ENCODE results near the gene FAM168A. TPM values are rescaled to one million over a fixed set of nuclear protein-coding genes. Genes with fewer than 3 reads are reported as not detected.

The FAM168A gene
- total RNA-seq, 4 donors from 2014 or later, result 10.7 to 28.1 (median 20.5) TPM

DNA sequence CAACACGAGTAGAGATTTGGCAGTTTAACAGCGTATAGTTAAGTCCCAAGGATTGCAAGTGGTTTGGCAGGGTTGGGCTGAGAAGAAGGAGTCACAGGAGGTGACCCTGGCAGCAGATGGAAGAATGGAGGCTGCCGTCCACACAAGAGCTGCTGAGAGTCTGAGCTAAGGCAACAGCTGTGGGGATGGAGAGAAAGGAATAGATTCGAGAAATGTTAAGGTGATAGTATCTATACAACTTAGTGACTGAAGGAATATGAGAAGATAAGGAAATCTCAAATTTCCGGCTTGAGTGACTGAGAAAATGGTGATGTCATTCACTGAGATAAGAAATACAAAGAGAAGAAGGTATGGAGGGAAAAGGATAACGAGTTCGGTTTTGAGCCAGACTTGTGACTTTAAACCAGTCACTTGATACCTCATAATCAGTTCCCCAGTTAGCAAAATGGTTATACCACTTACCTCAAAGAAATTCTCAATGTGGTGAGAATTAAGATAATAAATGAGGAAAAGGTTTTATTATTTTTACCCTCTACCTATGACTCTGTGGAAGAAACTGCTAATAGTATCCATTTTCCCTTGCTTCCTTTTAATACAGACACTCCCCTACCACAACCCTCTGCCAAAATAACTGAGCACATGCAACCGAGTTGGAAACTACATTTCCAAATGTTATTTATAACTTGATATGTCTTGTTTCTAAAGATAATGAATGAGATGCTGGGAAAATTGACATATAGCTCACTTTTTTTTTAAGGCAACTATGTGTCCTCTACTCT is 30.7 kb downstream of the FAM168A start:
- WGBS, 2 donors, result 63 to 73% methylated on average over 8 of the region's 8 CpGs
- TF ChIP-seq, protein P1, sequence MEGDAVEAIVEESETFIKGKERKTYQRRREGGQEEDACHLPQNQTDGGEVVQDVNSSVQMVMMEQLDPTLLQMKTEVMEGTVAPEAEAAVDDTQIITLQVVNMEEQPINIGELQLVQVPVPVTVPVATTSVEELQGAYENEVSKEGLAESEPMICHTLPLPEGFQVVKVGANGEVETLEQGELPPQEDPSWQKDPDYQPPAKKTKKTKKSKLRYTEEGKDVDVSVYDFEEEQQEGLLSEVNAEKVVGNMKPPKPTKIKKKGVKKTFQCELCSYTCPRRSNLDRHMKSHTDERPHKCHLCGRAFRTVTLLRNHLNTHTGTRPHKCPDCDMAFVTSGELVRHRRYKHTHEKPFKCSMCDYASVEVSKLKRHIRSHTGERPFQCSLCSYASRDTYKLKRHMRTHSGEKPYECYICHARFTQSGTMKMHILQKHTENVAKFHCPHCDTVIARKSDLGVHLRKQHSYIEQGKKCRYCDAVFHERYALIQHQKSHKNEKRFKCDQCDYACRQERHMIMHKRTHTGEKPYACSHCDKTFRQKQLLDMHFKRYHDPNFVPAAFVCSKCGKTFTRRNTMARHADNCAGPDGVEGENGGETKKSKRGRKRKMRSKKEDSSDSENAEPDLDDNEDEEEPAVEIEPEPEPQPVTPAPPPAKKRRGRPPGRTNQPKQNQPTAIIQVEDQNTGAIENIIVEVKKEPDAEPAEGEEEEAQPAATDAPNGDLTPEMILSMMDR (IDR thresholded peaks at IDR 0.05), result no peak
- TF ChIP-seq POLR2A (IDR thresholded peaks at IDR 0.05), result no peak
- no peak overlapping the region for H3K4me3 ChIP-seq (ENCODE audit: low read depth, poor library complexity, severe bottlenecking)
- DNase-seq (ENCODE audit: low spot score in 2 of 2), result no peak
- intact Hi-C loops (cut with DNase I; ENCODE audit: low total_unique reads), result no loop called here

DNA sequence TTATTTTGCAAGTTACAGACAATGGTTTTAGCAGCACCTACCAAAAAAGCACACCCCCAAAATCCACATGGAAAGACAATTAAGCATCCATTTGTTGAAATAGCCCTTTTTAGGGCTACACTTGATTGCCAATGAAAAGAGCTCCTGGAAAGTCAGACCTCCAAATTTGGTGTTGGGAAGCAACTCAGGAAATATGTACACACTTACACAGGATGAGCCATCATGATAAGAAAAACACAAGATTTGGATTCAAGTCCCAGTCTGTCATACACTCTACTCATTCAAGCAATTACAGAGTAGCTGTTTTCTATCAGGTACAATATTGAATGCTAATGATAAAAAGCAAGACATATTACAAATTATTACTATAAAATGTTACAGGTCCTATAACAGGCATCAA is 31.5 kb downstream of the FAM168A start:
- DNase-seq (ENCODE audit: low spot score in 2 of 2), result no peak
- intact Hi-C loops (cut with DNase I; ENCODE audit: low total_unique reads), result no loop called here
- TF ChIP-seq, protein P1 (IDR thresholded peaks at IDR 0.05), result no peak
- no peak for TF ChIP-seq POLR2A (IDR thresholded peaks at IDR 0.05)
- no peak overlapping the region for H3K4me3 ChIP-seq (ENCODE audit: low read depth, poor library complexity, severe bottlenecking)

DNA sequence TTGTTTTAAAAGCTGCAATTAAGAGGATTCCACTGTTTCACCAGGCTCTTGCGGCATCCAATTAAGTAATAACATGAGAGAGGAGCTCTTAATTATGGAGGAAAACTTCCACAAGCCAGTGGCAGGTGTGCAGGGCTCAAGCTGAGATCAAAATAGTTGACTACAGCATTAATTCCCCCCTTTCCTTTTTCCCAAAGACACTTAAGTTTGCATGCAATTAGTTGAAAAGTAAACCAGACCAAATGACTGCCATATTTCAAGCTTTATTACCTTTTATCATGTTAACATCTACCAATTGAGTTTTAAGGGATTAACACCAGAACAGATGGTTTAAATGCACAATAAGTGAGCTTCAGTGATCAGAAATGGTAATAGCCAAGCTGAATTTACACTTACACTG is 32.1 kb downstream of the FAM168A start:
- 46 to 95% methylated on average over 1 of the region's 1 CpG for WGBS, 2 donors
- TF ChIP-seq, protein P1 (IDR thresholded peaks at IDR 0.05), result no peak
- no peak for TF ChIP-seq POLR2A (IDR thresholded peaks at IDR 0.05)
- intact Hi-C loops (cut with DNase I; ENCODE audit: low total_unique reads), result no loop called here

DNA sequence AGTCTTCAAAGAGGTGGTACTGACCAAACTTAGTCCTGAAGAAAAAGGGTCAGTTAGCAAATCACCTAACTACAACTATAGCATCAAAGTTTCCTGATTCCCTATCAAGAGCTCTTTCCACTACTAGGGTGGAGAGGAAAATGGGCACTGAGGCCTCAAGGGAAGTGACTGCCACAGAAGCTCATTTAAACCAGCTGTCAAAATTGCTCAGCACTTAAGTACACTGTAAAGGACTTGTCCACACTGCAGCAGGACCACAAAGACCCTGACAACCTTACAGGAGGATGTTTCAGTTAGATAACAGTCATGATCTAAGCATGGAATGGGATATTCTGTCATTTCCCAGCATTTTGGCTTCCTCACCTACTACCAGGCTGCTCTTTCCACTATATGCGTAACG is 33.0 kb downstream of the FAM168A start:
- 90 to 92% methylated on average over 2 of the region's 2 CpGs for WGBS, 2 donors
- intact Hi-C loops (cut with DNase I; ENCODE audit: low total_unique reads), result no loop called here
- DNase-seq (ENCODE audit: low spot score in 2 of 2), result no peak
- TF ChIP-seq POLR2A (IDR thresholded peaks at IDR 0.05), result no peak
- TF ChIP-seq, protein P1 (IDR thresholded peaks at IDR 0.05), result no peak
- H3K4me3 ChIP-seq (ENCODE audit: low read depth, poor library complexity, severe bottlenecking), result no peak overlapping the region

More for the DNA sequence above, 32.1 kb downstream of the FAM168A start:
- DNase-seq (ENCODE audit: low spot score in 2 of 2), result no peak
- no peak overlapping the region for H3K4me3 ChIP-seq (ENCODE audit: low read depth, poor library complexity, severe bottlenecking)

DNA sequence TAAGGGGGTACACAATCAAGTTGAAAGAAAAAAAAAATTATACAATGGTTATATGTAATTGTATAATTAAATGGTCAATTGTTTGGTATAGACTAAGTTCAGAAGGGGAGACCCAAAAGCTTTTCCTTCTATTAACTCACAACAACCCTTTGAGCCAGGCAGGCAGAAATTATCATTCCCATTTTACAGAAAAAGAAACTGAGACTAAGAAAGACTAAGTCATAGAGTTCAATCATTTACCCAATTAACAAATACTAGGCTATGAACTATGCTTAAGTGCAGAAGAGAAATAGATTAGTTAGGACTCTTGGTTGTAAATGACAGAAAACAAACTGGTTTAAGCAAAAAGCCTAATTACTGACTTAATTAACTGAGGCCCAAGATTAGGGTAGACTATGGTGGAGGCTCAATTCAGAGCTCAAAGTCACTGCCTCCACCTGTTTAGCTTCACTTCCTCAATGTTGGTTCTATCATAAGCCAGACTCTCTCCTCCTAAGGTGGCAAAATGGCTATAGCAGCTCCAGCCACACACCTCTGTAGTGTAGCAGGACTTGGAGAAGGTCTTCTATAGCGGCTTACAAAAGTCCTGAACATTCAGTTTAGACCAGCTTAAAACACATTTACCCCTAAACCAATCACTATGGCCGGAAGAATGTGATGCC is 34.2 kb downstream of the FAM168A start:
- intact Hi-C loops (cut with DNase I; ENCODE audit: low total_unique reads), result no loop called here
- TF ChIP-seq, protein P1 (IDR thresholded peaks at IDR 0.05), result no peak
- no peak for TF ChIP-seq POLR2A (IDR thresholded peaks at IDR 0.05)
- DNase-seq (ENCODE audit: low spot score in 2 of 2), result no peak
- WGBS, 2 donors, result 96 to 97% methylated on average over 2 of the region's 2 CpGs
- H3K4me3 ChIP-seq (ENCODE audit: low read depth, poor library complexity, severe bottlenecking), result no peak overlapping the region

Data from lower leg skin (tissue), 4 donors.